ENCODE results near the gene MAOA.

The MAOA gene

GRCh38 chrX:43785930-43786591, 130.0 kb downstream of the MAOA start:
- no peak for DNase-seq (ENCODE audit: low read depth)

Data from activated gamma-delta T cell treated with anti-CD3 and anti-CD28 coated beads, Interleukin-2, amount 50 U/mL, for 16 hours (primary cell).